ENCODE data around the gene PPP1R2. TPM values are rescaled to one million over a fixed set of nuclear protein-coding genes. Genes with fewer than 3 reads are reported as not detected.

Gene PPP1R2
- polyA plus RNA-seq, 1 of the 3 experiments (the other 2 are of a cell fraction): 8.1 TPM

GRCh38 chr3:195559723-195560409 is 16.7 kb upstream of the PPP1R2 start:
- Histone ChIP-seq H3K79me2 (ENCODE audit: insufficient read depth) (no peaks in the 10 kb centered on the region), H3K9me2 (no peaks in the 10 kb centered on the region), H2AFZ (ENCODE audit: low read depth) (no peak overlapping the region), H3K36me3 (replicated peaks in 1 of 2; ENCODE audit: control insufficient read depth in 1 of 2, insufficient read depth in 2 of 2, low read length in 1 of 2) (no peaks in the 10 kb centered on the region), H4K20me1 (ENCODE audit: insufficient read depth) (no peaks in the 10 kb centered on the region), H3K4me1 (ENCODE audit: control insufficient read depth in 1 of 2, insufficient read depth in 2 of 2, low read depth in 1 of 2, low read length in 1 of 2) (peaks cover 0 to 2% of the 10 kb centered on the region in 2 experiments; a peak in 1 of 4 replicates), H3K9ac (no peak overlapping the region), H3K4me2 (no peak overlapping the region), H3F3A (replicated peaks; ENCODE audit: insufficient read depth) (no peaks in the 10 kb centered on the region), H3K27ac (ENCODE audit: low read depth in 2 of 2, low read length in 1 of 2) (no peak overlapping the region), H3K4me3 (ENCODE audit: low read depth in 2 of 2, low read length in 1 of 2) (no peak overlapping the region), H3K9me3 (no peaks in the 10 kb centered on the region), H3K27me3 (ENCODE audit: insufficient read depth) (0 out of 2 replicates have a peak, but pooled peaks cover 14% of the 10 kb centered on the region)
- ChIA-PET POLR2A (interaction anchor here (0.5 kb wide), 1 partner anchor 966 kb away, joined by 3 read pairs; no protein-coding TSS in a partner anchor), CTCF (interaction anchor here (0.8 to 2.2 kb wide), 3 partner anchors 10 to 291 kb away, joined by 3 to 7 read pairs (median 4); partner anchors contain the start of gene APOD)
- DNase-seq: no peak
- no peak for TF ChIP-seq JUND (IDR thresholded peaks at IDR 0.05)
- TF ChIP-seq TEAD4 (IDR thresholded peaks at IDR 0.05; ENCODE audit: borderline replicate concordance, insufficient read depth): no peak
- TF ChIP-seq, protein P1, sequence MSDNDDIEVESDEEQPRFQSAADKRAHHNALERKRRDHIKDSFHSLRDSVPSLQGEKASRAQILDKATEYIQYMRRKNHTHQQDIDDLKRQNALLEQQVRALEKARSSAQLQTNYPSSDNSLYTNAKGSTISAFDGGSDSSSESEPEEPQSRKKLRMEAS (IDR thresholded peaks at IDR 0.05; ENCODE audit: low read depth): no peak
- TF ChIP-seq, protein P2, sequence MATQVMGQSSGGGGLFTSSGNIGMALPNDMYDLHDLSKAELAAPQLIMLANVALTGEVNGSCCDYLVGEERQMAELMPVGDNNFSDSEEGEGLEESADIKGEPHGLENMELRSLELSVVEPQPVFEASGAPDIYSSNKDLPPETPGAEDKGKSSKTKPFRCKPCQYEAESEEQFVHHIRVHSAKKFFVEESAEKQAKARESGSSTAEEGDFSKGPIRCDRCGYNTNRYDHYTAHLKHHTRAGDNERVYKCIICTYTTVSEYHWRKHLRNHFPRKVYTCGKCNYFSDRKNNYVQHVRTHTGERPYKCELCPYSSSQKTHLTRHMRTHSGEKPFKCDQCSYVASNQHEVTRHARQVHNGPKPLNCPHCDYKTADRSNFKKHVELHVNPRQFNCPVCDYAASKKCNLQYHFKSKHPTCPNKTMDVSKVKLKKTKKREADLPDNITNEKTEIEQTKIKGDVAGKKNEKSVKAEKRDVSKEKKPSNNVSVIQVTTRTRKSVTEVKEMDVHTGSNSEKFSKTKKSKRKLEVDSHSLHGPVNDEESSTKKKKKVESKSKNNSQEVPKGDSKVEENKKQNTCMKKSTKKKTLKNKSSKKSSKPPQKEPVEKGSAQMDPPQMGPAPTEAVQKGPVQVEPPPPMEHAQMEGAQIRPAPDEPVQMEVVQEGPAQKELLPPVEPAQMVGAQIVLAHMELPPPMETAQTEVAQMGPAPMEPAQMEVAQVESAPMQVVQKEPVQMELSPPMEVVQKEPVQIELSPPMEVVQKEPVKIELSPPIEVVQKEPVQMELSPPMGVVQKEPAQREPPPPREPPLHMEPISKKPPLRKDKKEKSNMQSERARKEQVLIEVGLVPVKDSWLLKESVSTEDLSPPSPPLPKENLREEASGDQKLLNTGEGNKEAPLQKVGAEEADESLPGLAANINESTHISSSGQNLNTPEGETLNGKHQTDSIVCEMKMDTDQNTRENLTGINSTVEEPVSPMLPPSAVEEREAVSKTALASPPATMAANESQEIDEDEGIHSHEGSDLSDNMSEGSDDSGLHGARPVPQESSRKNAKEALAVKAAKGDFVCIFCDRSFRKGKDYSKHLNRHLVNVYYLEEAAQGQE (IDR thresholded peaks at IDR 0.05; ENCODE audit: low read depth, low read length): no peak
- no peak for TF ChIP-seq EP300 (IDR thresholded peaks at IDR 0.05; ENCODE audit: borderline replicate concordance in 1 of 2, low read depth in 1 of 2, low read length in 1 of 2)
- no peak for TF ChIP-seq PBX3 (IDR thresholded peaks at IDR 0.05)
- no peak for TF ChIP-seq RCOR1 (IDR thresholded peaks at IDR 0.05; ENCODE audit: low read length)
- TF ChIP-seq YY1 (IDR thresholded peaks at IDR 0.05; ENCODE audit: low read depth): no peak
- no peak for TF ChIP-seq RAD21 (IDR thresholded peaks at IDR 0.05; ENCODE audit: low read length)
- no peak for TF ChIP-seq FOXJ3 (CRISPR knock-in tag; IDR thresholded peaks at IDR 0.05)
- no peak for TF ChIP-seq NRF1 (IDR thresholded peaks at IDR 0.05; ENCODE audit: low read depth, low read length)
- 67% methylated on average over 4 of the region's 4 CpGs for WGBS (ENCODE audit: low lambda C conversion rate)

DNA sequence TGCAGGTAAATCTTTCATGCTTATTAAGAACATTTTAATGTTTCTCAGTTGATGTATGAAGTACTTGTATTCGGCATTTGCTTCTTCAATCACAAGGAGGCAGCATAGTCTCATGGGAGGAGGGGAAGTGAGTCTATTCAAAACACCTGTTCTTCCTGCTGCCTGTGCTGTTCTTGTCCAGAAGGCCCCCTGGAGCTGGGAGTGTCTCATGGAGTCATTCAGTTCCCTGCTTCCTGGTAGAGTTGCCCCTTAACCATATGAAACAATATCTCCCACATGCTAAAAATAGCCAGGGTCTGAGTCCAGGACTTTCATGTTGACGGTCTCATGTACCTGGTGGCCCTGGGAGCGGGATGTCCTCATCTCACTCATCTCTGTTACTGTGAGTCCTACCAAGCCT is 15.5 kb upstream of the PPP1R2 start:
- Histone ChIP-seq H3K9me2 (no peaks in the 10 kb centered on the region), H3F3A (replicated peaks; ENCODE audit: insufficient read depth) (no peaks in the 10 kb centered on the region), H2AFZ (ENCODE audit: low read depth) (no peak overlapping the region), H3K4me3 (ENCODE audit: low read depth in 2 of 2, low read length in 1 of 2) (no peak overlapping the region), H3K27me3 (ENCODE audit: insufficient read depth) (0 out of 2 replicates have a peak, but pooled peaks cover 14% of the 10 kb centered on the region), H3K79me2 (ENCODE audit: insufficient read depth) (no peaks in the 10 kb centered on the region), H3K4me2 (no peak overlapping the region), H3K4me1 (ENCODE audit: control insufficient read depth in 1 of 2, insufficient read depth in 2 of 2, low read depth in 1 of 2, low read length in 1 of 2) (peaks cover 0 to 2% of the 10 kb centered on the region in 2 experiments; a peak in 1 of 4 replicates), H3K9ac (no peak overlapping the region), H3K36me3 (replicated peaks in 1 of 2; ENCODE audit: control insufficient read depth in 1 of 2, insufficient read depth in 2 of 2, low read length in 1 of 2) (no peaks in the 10 kb centered on the region), H3K9me3 (no peaks in the 10 kb centered on the region), H4K20me1 (ENCODE audit: insufficient read depth) (no peaks in the 10 kb centered on the region), H3K27ac (ENCODE audit: low read depth in 2 of 2, low read length in 1 of 2) (no peak overlapping the region)
- POLR2A ChIA-PET: no interaction called here
- CTCF ChIA-PET: interaction anchor here (0.6 to 1.9 kb wide), 4 partner anchors 11 to 292 kb away, joined by 3 to 6 read pairs (median 4); no protein-coding TSS in a partner anchor
- 89% methylated on average over 3 of the region's 3 CpGs for WGBS (ENCODE audit: low lambda C conversion rate)
- no peak for TF ChIP-seq JUND (IDR thresholded peaks at IDR 0.05)
- TF ChIP-seq SMC3 (IDR thresholded peaks at IDR 0.05; ENCODE audit: low read depth, low read length): peak; percentile 29; the same call in 1 of the 2 replicates
- TF ChIP-seq RAD21 (IDR thresholded peaks at IDR 0.05; ENCODE audit: low read length): peak; percentile 71
- DNase-seq: peak; percentile 34

Data from SK-N-SH (cell line).